Neural cell (in vitro differentiated cells): ENCODE measurements around the gene FUT6. TPM values are rescaled to one million over a fixed set of nuclear protein-coding genes. Genes with fewer than 3 reads are reported as not detected.

Source experiments
- H2AFZ ChIP-seq: fragments of 200-600, 300-800 bp; sonication (generic), shearing (Covaris generic); 2 replicates; pipeline ENCODE4 v1.6.0; 2014; ENCODE audit warnings: low read depth, mild to moderate bottlenecking, antibody characterized with exemption, low read length, moderate library complexity
- H3F3A ChIP-seq: fragments of 200-600 bp; shearing (Covaris generic); 2 replicates; pipeline ENCODE4 v1.6.1; 2016; ENCODE audit warnings: mild to moderate bottlenecking, moderate library complexity, mixed read lengths, antibody characterized with exemption, low read length; ENCODE audit not compliant: insufficient read depth, poor library complexity, severe bottlenecking
- H3K27ac ChIP-seq: fragments of 200-600, 300-800 bp; sonication (generic), shearing (Covaris generic); 2 replicates; pipeline ENCODE4 v1.5.1; 2014; ENCODE audit warnings: mild to moderate bottlenecking, low read length, moderate library complexity
- H3K27me3 ChIP-seq: fragments of 300-800, 200-600 bp; sonication (generic), shearing (Covaris generic); 2 replicates; pipeline ENCODE4 v1.6.0; 2014; ENCODE audit warnings: mild to moderate bottlenecking, low read depth, low read length, moderate library complexity; ENCODE audit not compliant: insufficient read depth
- H3K36me3 ChIP-seq: fragments of 300-800, 200-600 bp; sonication (generic), shearing (Covaris generic); 2 replicates; pipeline ENCODE4 v1.5.1; 2014; ENCODE audit warnings: mild to moderate bottlenecking, antibody characterized with exemption, low read length, moderate library complexity; ENCODE audit not compliant: insufficient read depth
- H3K4me2 ChIP-seq: fragments of 300-800, 200-600 bp; sonication (generic), shearing (Covaris generic); 2 replicates; pipeline ENCODE4 v1.6.0; 2014; ENCODE audit warnings: mild to moderate bottlenecking, low read length
- H3K4me3 ChIP-seq: fragments of 300-800, 200-600 bp; sonication (generic), shearing (Covaris generic); 2 replicates; pipeline ENCODE4 v1.5.1; 2014; ENCODE audit warnings: mild to moderate bottlenecking, low read length, moderate library complexity
- H3K79me2 ChIP-seq: fragments of 200-600 bp; shearing (Covaris generic); replicated peaks from 2 replicates; pipeline ENCODE4 v1.6.0; 2014; ENCODE audit warnings: mild to moderate bottlenecking, low read length, moderate library complexity; ENCODE audit not compliant: insufficient read depth
- H3K9ac ChIP-seq: fragments of 300-800, 200-600 bp; sonication (generic), shearing (Covaris generic); 2 replicates; pipeline ENCODE4 v1.6.1; 2016; ENCODE audit warnings: mild to moderate bottlenecking, low read length, mixed read lengths
- H3K9me2 ChIP-seq: fragments of 200-600 bp; shearing (Covaris generic); 2 replicates; pipeline ENCODE4 v1.6.1; 2016; ENCODE audit warnings: mild to moderate bottlenecking, low read length, mixed read lengths; ENCODE audit not compliant: insufficient read depth
- H3K9me3 ChIP-seq: fragments of 200-600, 300-800 bp; sonication (generic), shearing (Covaris generic); 2 replicates; pipeline ENCODE4 v1.6.1; 2016; ENCODE audit warnings: mild to moderate bottlenecking, mixed run types, low read length, moderate library complexity, mixed read lengths
- H4K20me1 ChIP-seq: fragments of 200-600 bp; shearing (Covaris generic); 2 replicates; pipeline ENCODE4 v1.6.1; 2016; ENCODE audit warnings: mild to moderate bottlenecking, mixed run types; ENCODE audit not compliant: insufficient read depth
- CTCF ChIP-seq: fragments of 450-650 bp; IDR thresholded peaks from 2 replicates; pipeline ENCODE4 v1.5.1; 2014; ENCODE audit warnings: antibody characterized with exemption, mild to moderate bottlenecking, moderate library complexity; ENCODE audit not compliant: poor library complexity, severe bottlenecking
- EP300 ChIP-seq: fragments of 450-650 bp; conservative IDR thresholded peaks from 2 replicates; pipeline ENCODE4 v1.6.1; 2014; ENCODE audit warnings: antibody characterized with exemption, mild to moderate bottlenecking, moderate library complexity; ENCODE audit not compliant: poor library complexity, severe bottlenecking
- EZH2 ChIP-seq: fragments of 200-600, 300-800 bp; shearing (Covaris generic), sonication (generic); IDR thresholded peaks from 2 replicates; pipeline ENCODE4 v1.6.1; 2014; ENCODE audit warnings: antibody characterized with exemption, low read length, borderline replicate concordance, mild to moderate bottlenecking; ENCODE audit not compliant: insufficient read depth, poor library complexity, severe bottlenecking
- MXI1 ChIP-seq: fragments of 450-650 bp; conservative IDR thresholded peaks from 2 replicates; pipeline ENCODE4 v1.6.1; 2014; ENCODE audit warnings: antibody characterized with exemption, mild to moderate bottlenecking; ENCODE audit not compliant: poor library complexity, severe bottlenecking
- POLR2AphosphoS5 ChIP-seq: IDR thresholded peaks from 2 replicates; pipeline ENCODE4 v1.6.1; 2012
- RAD21 ChIP-seq: fragments of 450-650 bp; conservative IDR thresholded peaks from 2 replicates; pipeline ENCODE4 v1.6.1; 2014; ENCODE audit warnings: antibody characterized with exemption, mild to moderate bottlenecking, moderate library complexity
- REST ChIP-seq: IDR thresholded peaks from 2 replicates; pipeline ENCODE4 v1.6.1; 2012; ENCODE audit warnings: borderline replicate concordance
- SMC3 ChIP-seq: fragments of 450-650 bp; conservative IDR thresholded peaks from 2 replicates; pipeline ENCODE4 v1.6.1; 2014; ENCODE audit warnings: antibody characterized with exemption, mild to moderate bottlenecking, moderate library complexity; ENCODE audit not compliant: poor library complexity
- polyA plus RNA-seq: library from polyadenylated mRNA; depleted of rRNA; stranded (reverse); fragments of >200 nt; gene quantifications from 2 replicates; pipeline ENCODE4 v1.2.3, GENCODE V29; 2014

The FUT6 gene
- polyA plus RNA-seq, 1 donor from 2014 or later, result not detected

- no peak overlapping the region for H2AFZ ChIP-seq
- no peak overlapping the region for H3K4me3 ChIP-seq
Measured at GRCh38 chr19:5880604-5881078, 41.1 kb upstream of the FUT6 start.

GRCh38 chr19:5880196-5880595 is 40.7 kb upstream of the FUT6 start:
- Histone ChIP-seq H3K79me2 (no peaks in the 10 kb centered on the region), H4K20me1 (no peaks in the 10 kb centered on the region), H3K4me2 (no peak overlapping the region), H3K36me3 (no peaks in the 10 kb centered on the region), H3K9me3 (no peaks in the 10 kb centered on the region), H3K27ac (no peak overlapping the region), H2AFZ (no peak overlapping the region), H3K27me3 (no peaks in the 10 kb centered on the region), H3F3A (no peaks in the 10 kb centered on the region), H3K9ac (no peak overlapping the region), H3K4me3 (no peak overlapping the region), H3K9me2 (no peaks in the 10 kb centered on the region)
- TF ChIP-seq RAD21 (no peak), POLR2AphosphoS5 (no peak), SMC3 (no peak), EP300 (no peak), MXI1 (no peak), EZH2 (no peak), CTCF (no peak), REST (no peak)

More at GRCh38 chr19:5880604-5881078, 41.1 kb upstream of the FUT6 start:
- no peak overlapping the region for H3K27ac ChIP-seq
- no peaks in the 10 kb centered on the region for H3K36me3 ChIP-seq
- no peaks in the 10 kb centered on the region for H3K79me2 ChIP-seq
- H3K27me3 ChIP-seq, result no peaks in the 10 kb centered on the region
- H3K4me2 ChIP-seq, result no peak overlapping the region
- H3F3A ChIP-seq, result no peaks in the 10 kb centered on the region
- H3K9me3 ChIP-seq, result no peaks in the 10 kb centered on the region
- H3K9ac ChIP-seq, result no peak overlapping the region
- H4K20me1 ChIP-seq, result no peaks in the 10 kb centered on the region
- TF ChIP-seq SMC3 (no peak), MXI1 (no peak), CTCF (no peak)
- no peaks in the 10 kb centered on the region for H3K9me2 ChIP-seq
